ENCODE results near the gene DNAJC17.

The DNAJC17 gene

GRCh38 chr15:40807028-40807887, at the start of gene DNAJC17, which contains the start of gene ZFYVE19:
Gene DNAJC17, minus strand, starts transcription at chr15:40807473. Its CDS starts 27 bp downstream, at chr15:40807446.
Gene ZFYVE19, plus strand, starts transcription at chr15:40807089. Its CDS starts 501 bp downstream, at chr15:40807590.
- no peak for TF ChIP-seq CTCF (conservative IDR thresholded peaks at IDR 0.05; ENCODE audit: control insufficient read depth, insufficient read depth, low read depth, low read length)
- peak within 1 kb of the TSS; percentile 99 for H3K4me3 ChIP-seq (ENCODE audit: control insufficient read depth, low read depth, low read length)
- DNase-seq (ENCODE audit: low read depth) = peak; percentile 98

GRCh38 chr15:40856746-40857145, 49.5 kb upstream of the DNAJC17 start:
- no peak overlapping the region for H3K4me3 ChIP-seq (ENCODE audit: control insufficient read depth, low read depth, low read length)
- no peak for TF ChIP-seq CTCF (conservative IDR thresholded peaks at IDR 0.05; ENCODE audit: control insufficient read depth, insufficient read depth, low read depth, low read length)
- DNase-seq (ENCODE audit: low read depth) = no peak

GRCh38 chr15:40855706-40856234, 48.5 kb upstream of the DNAJC17 start:
- TF ChIP-seq CTCF (conservative IDR thresholded peaks at IDR 0.05; ENCODE audit: control insufficient read depth, insufficient read depth, low read depth, low read length) = no peak
- no peak for DNase-seq (ENCODE audit: low read depth)

GRCh38 chr15:40854161-40854560, 46.9 kb upstream of the DNAJC17 start:
- no peak overlapping the region for H3K4me3 ChIP-seq (ENCODE audit: control insufficient read depth, low read depth, low read length)
- DNase-seq (ENCODE audit: low read depth) = no peak
- TF ChIP-seq CTCF (conservative IDR thresholded peaks at IDR 0.05; ENCODE audit: control insufficient read depth, insufficient read depth, low read depth, low read length) = no peak

More at GRCh38 chr15:40855706-40856234, 48.5 kb upstream of the DNAJC17 start:
- no peak overlapping the region for H3K4me3 ChIP-seq (ENCODE audit: control insufficient read depth, low read depth, low read length)

- H3K4me3 ChIP-seq (ENCODE audit: control insufficient read depth, low read depth, low read length) = no peak overlapping the region
- no peak for DNase-seq (ENCODE audit: low read depth)
Measured at GRCh38 chr15:40853241-40853890, 46.1 kb upstream of the DNAJC17 start.

More at GRCh38 chr15:40853241-40853890, 46.1 kb upstream of the DNAJC17 start:
- no peak for TF ChIP-seq CTCF (conservative IDR thresholded peaks at IDR 0.05; ENCODE audit: control insufficient read depth, insufficient read depth, low read depth, low read length)

Measured in fibroblast of mammary gland (primary cell).